SK-N-MC (cell line): ENCODE results near the gene KCNG1.

Source experiments
- EZH2 ChIP-seq: fragments of 200-600 bp; sonication (generic); IDR thresholded peaks from one replicate; pipeline ENCODE4 v1.6.1; 2017; ENCODE audit warnings: antibody characterized with exemption
- FOXP2 ChIP-seq: optimal IDR thresholded peaks from 2 replicates; pipeline ENCODE3; 2011; ENCODE audit warnings: mild to moderate bottlenecking, moderate library complexity; ENCODE audit not compliant: insufficient read depth; ENCODE audit errors: extremely low read length, control extremely low read depth
- POLR2AphosphoS5 ChIP-seq: IDR thresholded peaks from 2 replicates; pipeline ENCODE4 v1.6.1; 2012; ENCODE audit warnings: mild to moderate bottlenecking, low read depth, low read length, borderline replicate concordance

- TF ChIP-seq POLR2AphosphoS5 (no peak), EZH2 (no peak), FOXP2 (no peak)
Observed at GRCh38 chr20:51060301-51060700, 37.4 kb upstream of the KCNG1 start.
